Loucy (cell line): Measurements from ENCODE around the gene BMERB1.

Source experiments
- H2AFZ ChIP-seq: fragments of 200-600 bp; sonication (generic); 2 replicates; pipeline ENCODE4 v1.6.0; 2016; ENCODE audit warnings: antibody characterized with exemption, mild to moderate bottlenecking, low read length, moderate library complexity
- H3F3A ChIP-seq: fragments of 200-600 bp; 2 replicates; pipeline ENCODE4 v1.6.0; 2016; ENCODE audit warnings: antibody characterized with exemption, low read depth, mild to moderate bottlenecking
- H3K27me3 ChIP-seq: fragments of 200-600 bp; sonication (generic); 2 replicates; pipeline ENCODE4 v1.6.1; 2014; ENCODE audit warnings: low read length, mild to moderate bottlenecking; ENCODE audit not compliant: insufficient read depth, poor library complexity, severe bottlenecking
- H3K36me3 ChIP-seq: fragments of 200-600 bp; sonication (generic); 2 replicates; pipeline ENCODE4 v1.6.1; 2016; ENCODE audit warnings: low read length; ENCODE audit not compliant: insufficient read depth
- H3K4me1 ChIP-seq: fragments of 200-600 bp; sonication (generic); 2 replicates; pipeline ENCODE4 v1.5.1; 2014; ENCODE audit warnings: low read length, mild to moderate bottlenecking; ENCODE audit not compliant: insufficient read depth, poor library complexity, severe bottlenecking
- H3K4me2 ChIP-seq: fragments of 200-600 bp; sonication (generic); 2 replicates; pipeline ENCODE4 v1.6.0; 2014; ENCODE audit warnings: antibody characterized with exemption, low read length, low read depth, mild to moderate bottlenecking; ENCODE audit not compliant: poor library complexity, severe bottlenecking
- H3K4me3 ChIP-seq: fragments of 200-600 bp; sonication (generic); 2 replicates; pipeline ENCODE4 v1.5.1; 2014; ENCODE audit warnings: low read length, mild to moderate bottlenecking, mixed read lengths; ENCODE audit not compliant: poor library complexity, severe bottlenecking
- H3K79me2 ChIP-seq: fragments of 200-600 bp; sonication (generic); 2 replicates; pipeline ENCODE4 v1.6.1; 2014; ENCODE audit warnings: low read length; ENCODE audit not compliant: insufficient read depth
- H3K9ac ChIP-seq: fragments of 200-600 bp; sonication (generic); 2 replicates; pipeline ENCODE4 v1.6.0; 2014; ENCODE audit warnings: mild to moderate bottlenecking, low read depth, low read length, moderate library complexity; ENCODE audit not compliant: poor library complexity, severe bottlenecking
- H3K9me2 ChIP-seq: fragments of 200-600 bp; sonication (generic); replicated peaks from 2 replicates; pipeline ENCODE4 v1.6.1; 2016; ENCODE audit warnings: low read depth, low read length, mixed read lengths
- H3K9me3 ChIP-seq: fragments of 200-600 bp; sonication (generic); 2 replicates; pipeline ENCODE4 v1.6.1; 2014; ENCODE audit warnings: mild to moderate bottlenecking, antibody characterized with exemption, low read length, low read depth; ENCODE audit not compliant: insufficient read depth
- H4K20me1 ChIP-seq: fragments of 200-600 bp; sonication (generic); 2 replicates; pipeline ENCODE4 v1.6.0; 2014; ENCODE audit warnings: antibody characterized with exemption, low read length, mild to moderate bottlenecking; ENCODE audit not compliant: insufficient read depth, poor library complexity, severe bottlenecking
- EZH2phosphoT487 ChIP-seq: fragments of 200-600 bp; IDR thresholded peaks from 2 replicates; pipeline ENCODE4 v1.6.1; 2018; ENCODE audit warnings: antibody characterized with exemption, mild to moderate bottlenecking, moderate library complexity, borderline replicate concordance
- TF ChIP-seq, protein P1 (sequence below): fragments of 200-600 bp; sonication (generic); conservative IDR thresholded peaks from 2 replicates; pipeline ENCODE4 v1.5.1; 2014; ENCODE audit warnings: mild to moderate bottlenecking, antibody characterized with exemption, low read length

The BMERB1 gene

GRCh38 chr16:15620611-15621195, 186.3 kb downstream of the BMERB1 start:
- no peaks in the 10 kb centered on the region for H3K4me1 ChIP-seq
- H3K4me2 ChIP-seq = no peak overlapping the region
- H3K27me3 ChIP-seq = no peaks in the 10 kb centered on the region
- H3K9ac ChIP-seq = no peak overlapping the region
- no peaks in the 10 kb centered on the region for H3K9me2 ChIP-seq
- H3K4me3 ChIP-seq = no peak overlapping the region
- H3F3A ChIP-seq = no peaks in the 10 kb centered on the region
- H4K20me1 ChIP-seq = no peaks in the 10 kb centered on the region
- no peaks in the 10 kb centered on the region for H3K79me2 ChIP-seq
- H2AFZ ChIP-seq = no peak overlapping the region
- TF ChIP-seq, protein P1, sequence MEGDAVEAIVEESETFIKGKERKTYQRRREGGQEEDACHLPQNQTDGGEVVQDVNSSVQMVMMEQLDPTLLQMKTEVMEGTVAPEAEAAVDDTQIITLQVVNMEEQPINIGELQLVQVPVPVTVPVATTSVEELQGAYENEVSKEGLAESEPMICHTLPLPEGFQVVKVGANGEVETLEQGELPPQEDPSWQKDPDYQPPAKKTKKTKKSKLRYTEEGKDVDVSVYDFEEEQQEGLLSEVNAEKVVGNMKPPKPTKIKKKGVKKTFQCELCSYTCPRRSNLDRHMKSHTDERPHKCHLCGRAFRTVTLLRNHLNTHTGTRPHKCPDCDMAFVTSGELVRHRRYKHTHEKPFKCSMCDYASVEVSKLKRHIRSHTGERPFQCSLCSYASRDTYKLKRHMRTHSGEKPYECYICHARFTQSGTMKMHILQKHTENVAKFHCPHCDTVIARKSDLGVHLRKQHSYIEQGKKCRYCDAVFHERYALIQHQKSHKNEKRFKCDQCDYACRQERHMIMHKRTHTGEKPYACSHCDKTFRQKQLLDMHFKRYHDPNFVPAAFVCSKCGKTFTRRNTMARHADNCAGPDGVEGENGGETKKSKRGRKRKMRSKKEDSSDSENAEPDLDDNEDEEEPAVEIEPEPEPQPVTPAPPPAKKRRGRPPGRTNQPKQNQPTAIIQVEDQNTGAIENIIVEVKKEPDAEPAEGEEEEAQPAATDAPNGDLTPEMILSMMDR = no peak
- no peak for TF ChIP-seq EZH2phosphoT487
- no peaks in the 10 kb centered on the region for H3K9me3 ChIP-seq
- H3K36me3 ChIP-seq = peaks cover 39% of the 10 kb centered on the region; the same call in 1 of the 2 replicates

GRCh38 chr16:15621456-15621855, 187.1 kb downstream of the BMERB1 start:
- no peaks in the 10 kb centered on the region for H3K79me2 ChIP-seq
- H4K20me1 ChIP-seq = no peaks in the 10 kb centered on the region
- no peaks in the 10 kb centered on the region for H3K9me2 ChIP-seq
- no peaks in the 10 kb centered on the region for H3K27me3 ChIP-seq
- no peak overlapping the region for H3K9ac ChIP-seq
- no peak for TF ChIP-seq EZH2phosphoT487
- TF ChIP-seq, protein P1 = no peak
- H3K4me2 ChIP-seq = no peak overlapping the region
- no peaks in the 10 kb centered on the region for H3K9me3 ChIP-seq
- H2AFZ ChIP-seq = no peak overlapping the region
- H3K36me3 ChIP-seq = peaks cover 33% of the 10 kb centered on the region; the same call in 1 of the 2 replicates
- no peaks in the 10 kb centered on the region for H3F3A ChIP-seq
- H3K4me1 ChIP-seq = no peaks in the 10 kb centered on the region
- no peak overlapping the region for H3K4me3 ChIP-seq

DNA sequence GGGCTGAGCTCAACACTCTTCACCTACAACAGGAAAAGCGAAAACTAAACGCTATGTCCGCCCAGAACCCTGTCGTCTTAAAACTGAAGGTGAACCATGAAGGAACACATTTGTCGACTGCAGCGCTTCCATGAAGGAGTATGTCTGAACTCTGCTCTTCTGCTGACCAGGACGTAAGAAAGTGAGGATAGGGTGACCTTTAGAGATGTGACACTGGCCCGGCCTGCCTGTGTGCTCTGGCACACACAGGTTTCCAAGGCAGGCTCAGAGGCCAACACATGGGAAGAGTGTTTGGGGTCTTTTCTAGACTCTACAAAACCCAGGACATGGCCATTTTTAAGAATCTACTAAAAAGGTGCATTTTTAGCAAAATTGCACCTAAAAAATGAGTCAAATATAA, 187.5 kb downstream of the BMERB1 start:
- no peaks in the 10 kb centered on the region for H3F3A ChIP-seq
- H2AFZ ChIP-seq = no peak overlapping the region
- H3K27me3 ChIP-seq = no peaks in the 10 kb centered on the region
- peaks cover 29% of the 10 kb centered on the region; the same call in 1 of the 2 replicates for H3K36me3 ChIP-seq
- TF ChIP-seq EZH2phosphoT487 = no peak
- TF ChIP-seq, protein P1 = no peak
- no peaks in the 10 kb centered on the region for H3K9me2 ChIP-seq
- H3K4me3 ChIP-seq = no peak overlapping the region
- H3K79me2 ChIP-seq = no peaks in the 10 kb centered on the region
- H3K4me1 ChIP-seq = no peaks in the 10 kb centered on the region
- H4K20me1 ChIP-seq = no peaks in the 10 kb centered on the region
- no peak overlapping the region for H3K9ac ChIP-seq
- H3K9me3 ChIP-seq = no peaks in the 10 kb centered on the region
- no peak overlapping the region for H3K4me2 ChIP-seq
